NCI-H510A treated with DMSO at 0.1 percent for 48 hours (cell line): ENCODE results near the gene UST.
"Not testable (repeated sequence)": the region's sequence is repeated elsewhere in the genome, so short reads cannot be mapped to it uniquely, and the experiment has no call there.

Source experiments
- DNase-seq: peaks from one replicate; lab custom pipeline; 2025; lab: John Stamatoyannopoulos, UW

The UST gene

GRCh38 chr6:148868314-148868713 is 121.5 kb downstream of the UST start:
- DNase-seq = no peak

- no peak for DNase-seq
Measured at GRCh38 chr6:148868901-148869300, 122.1 kb downstream of the UST start.

- no peak for DNase-seq
Measured at GRCh38 chr6:148869585-148869984, 122.8 kb downstream of the UST start.

- DNase-seq = no peak
Measured at GRCh38 chr6:148873154-148873553, 126.3 kb downstream of the UST start.

- DNase-seq = no peak
Measured at GRCh38 chr6:148873868-148874267, 127.0 kb downstream of the UST start.

- DNase-seq = no peak
Measured at GRCh38 chr6:148874698-148875293, 128.0 kb downstream of the UST start.

- no peak for DNase-seq
Measured at GRCh38 chr6:148878683-148879082, 131.9 kb downstream of the UST start.

- DNase-seq = not testable (repeated sequence)
Measured at GRCh38 chr6:148880742-148881141, 133.9 kb downstream of the UST start.

- DNase-seq = no peak
Measured at GRCh38 chr6:148881593-148882311, 134.9 kb downstream of the UST start.

- no peak for DNase-seq
Measured at GRCh38 chr6:148883270-148883669, 136.4 kb downstream of the UST start.

GRCh38 chr6:148884461-148884860 is 137.6 kb downstream of the UST start:
- DNase-seq = no peak

GRCh38 chr6:148885136-148885865 is 138.5 kb downstream of the UST start:
- DNase-seq = no peak

- DNase-seq = peak; percentile 59
Measured at GRCh38 chr6:148885925-148886845, 139.4 kb downstream of the UST start.

GRCh38 chr6:148887181-148887580 is 140.4 kb downstream of the UST start:
- DNase-seq = no peak

GRCh38 chr6:148888856-148889255 is 142.0 kb downstream of the UST start:
- no peak for DNase-seq

- no peak for DNase-seq
Measured at GRCh38 chr6:148890096-148890495, 143.3 kb downstream of the UST start.

- DNase-seq = no peak
Measured at GRCh38 chr6:148890652-148891404, 144.0 kb downstream of the UST start.

- no peak for DNase-seq
Measured at GRCh38 chr6:148891405-148891783, 144.6 kb downstream of the UST start.

GRCh38 chr6:148892247-148892646 is 145.4 kb downstream of the UST start:
- DNase-seq = no peak

GRCh38 chr6:148893073-148893472 is 146.2 kb downstream of the UST start:
- no peak for DNase-seq

- DNase-seq = no peak
Measured at GRCh38 chr6:148893481-148893880, 146.7 kb downstream of the UST start.
